Kidney epithelial cell (primary cell): ENCODE data around the gene SYP. TPM values are rescaled to one million over a fixed set of nuclear protein-coding genes. Genes with fewer than 3 reads are reported as not detected.

ENCODE experiments used
- DNase-seq: peaks from one replicate; pipeline ENCODE4 v3.0.0-alpha.2; 2010; ENCODE audit warnings: low read depth
- H3K27me3 ChIP-seq: 2 replicates; pipeline ENCODE4 v1.6.0; 2011; ENCODE audit warnings: low read length; ENCODE audit not compliant: control insufficient read depth, insufficient read depth
- H3K36me3 ChIP-seq: 2 replicates; pipeline ENCODE4 v1.5.1; 2011; ENCODE audit warnings: low read length; ENCODE audit not compliant: control insufficient read depth, insufficient read depth
- H3K4me3 ChIP-seq: 2 replicates; pipeline ENCODE4 v1.5.1; 2011; ENCODE audit warnings: low read depth, mild to moderate bottlenecking, control low read depth, low read length
- total RNA-seq: library from RNA; depleted of rRNA; stranded (reverse); fragments of >200 nt; gene quantifications from 2 replicates; pipeline ENCODE4 v1.2.3, GENCODE V29; 2015
- TF ChIP-seq, protein P1 (sequence below): IDR thresholded peaks from 2 replicates; pipeline ENCODE4 v1.5.1; 2011; ENCODE audit warnings: mild to moderate bottlenecking, moderate library complexity, low read length, control low read depth, inconsistent platforms; ENCODE audit not compliant: insufficient read depth, poor library complexity, severe bottlenecking

The SYP gene
- total RNA-seq, 1 donor from 2014 or later: 1.0 TPM

GRCh38 chrX:49192722-49193328, 7.2 kb downstream of the SYP start:
- no peak overlapping the region for H3K4me3 ChIP-seq
- H3K36me3 ChIP-seq: no peaks in the 10 kb centered on the region
- peaks cover 1% of the 10 kb centered on the region for H3K27me3 ChIP-seq
- TF ChIP-seq, protein P1, sequence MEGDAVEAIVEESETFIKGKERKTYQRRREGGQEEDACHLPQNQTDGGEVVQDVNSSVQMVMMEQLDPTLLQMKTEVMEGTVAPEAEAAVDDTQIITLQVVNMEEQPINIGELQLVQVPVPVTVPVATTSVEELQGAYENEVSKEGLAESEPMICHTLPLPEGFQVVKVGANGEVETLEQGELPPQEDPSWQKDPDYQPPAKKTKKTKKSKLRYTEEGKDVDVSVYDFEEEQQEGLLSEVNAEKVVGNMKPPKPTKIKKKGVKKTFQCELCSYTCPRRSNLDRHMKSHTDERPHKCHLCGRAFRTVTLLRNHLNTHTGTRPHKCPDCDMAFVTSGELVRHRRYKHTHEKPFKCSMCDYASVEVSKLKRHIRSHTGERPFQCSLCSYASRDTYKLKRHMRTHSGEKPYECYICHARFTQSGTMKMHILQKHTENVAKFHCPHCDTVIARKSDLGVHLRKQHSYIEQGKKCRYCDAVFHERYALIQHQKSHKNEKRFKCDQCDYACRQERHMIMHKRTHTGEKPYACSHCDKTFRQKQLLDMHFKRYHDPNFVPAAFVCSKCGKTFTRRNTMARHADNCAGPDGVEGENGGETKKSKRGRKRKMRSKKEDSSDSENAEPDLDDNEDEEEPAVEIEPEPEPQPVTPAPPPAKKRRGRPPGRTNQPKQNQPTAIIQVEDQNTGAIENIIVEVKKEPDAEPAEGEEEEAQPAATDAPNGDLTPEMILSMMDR: peak; percentile 51
- no peak for DNase-seq

DNA sequence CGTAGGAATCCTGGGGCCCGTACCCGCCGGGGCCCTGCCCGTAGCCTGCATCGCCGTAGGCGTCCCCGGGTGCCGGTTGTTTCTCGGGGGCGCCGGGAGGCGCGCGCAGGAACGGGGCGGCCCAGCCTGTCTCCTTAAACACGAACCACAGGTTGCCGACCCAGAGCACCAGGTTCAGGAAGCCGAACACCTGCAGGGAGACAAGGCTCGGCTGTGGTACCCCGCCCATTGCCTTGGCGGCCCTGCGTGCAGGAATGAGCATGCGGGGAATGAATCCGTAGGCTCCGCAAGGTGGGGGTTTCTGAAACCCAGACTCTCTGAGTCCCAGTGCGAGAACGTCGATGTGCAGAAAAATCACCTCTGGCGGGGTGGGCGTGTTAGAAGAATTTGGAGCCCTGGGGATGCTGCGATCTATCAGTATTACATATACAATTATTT, 8.4 kb downstream of the SYP start:
- TF ChIP-seq, protein P1: no peak
- Histone ChIP-seq H3K27me3 (no peaks in the 10 kb centered on the region), H3K4me3 (peak overlapping the region; percentile 59), H3K36me3 (no peaks in the 10 kb centered on the region)
- no peak for DNase-seq

DNA sequence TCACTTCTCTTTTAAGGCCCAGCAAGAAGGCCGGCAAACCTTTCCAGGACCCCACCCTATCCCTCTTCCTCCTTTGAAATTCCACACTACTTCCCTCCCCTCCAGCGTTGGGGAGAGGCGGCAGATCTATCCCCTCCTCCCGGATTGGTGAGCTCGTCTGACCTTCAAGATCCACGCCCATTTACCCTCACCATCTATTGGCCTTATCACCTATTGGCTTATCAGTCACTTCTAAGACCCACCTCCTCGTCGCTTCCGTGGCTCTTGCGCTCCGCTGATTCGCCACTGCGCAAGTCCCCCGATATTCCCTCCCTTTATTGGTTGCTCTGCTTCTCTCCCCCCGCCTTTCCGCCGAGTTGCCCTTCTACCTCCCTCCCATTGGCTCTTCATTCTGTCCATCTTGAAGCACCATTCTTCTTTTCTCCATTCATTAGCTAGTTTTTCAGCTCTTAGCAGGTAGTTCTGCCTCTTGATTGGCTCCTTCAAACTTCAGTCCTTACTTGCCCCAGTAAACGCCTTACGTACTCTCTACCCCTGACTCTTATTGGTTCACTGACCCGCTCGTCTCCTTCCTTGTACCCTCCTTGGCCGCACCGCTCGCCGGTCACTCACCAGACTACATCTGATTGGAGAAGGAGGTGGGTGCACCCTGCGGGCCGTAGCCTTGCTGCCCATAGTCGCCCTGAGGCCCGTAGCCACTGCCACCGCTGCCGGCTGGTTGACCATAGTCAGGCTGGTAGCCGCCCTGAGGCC, 9.0 kb downstream of the SYP start:
- peak overlapping the region; percentile 59 for H3K4me3 ChIP-seq
- H3K36me3 ChIP-seq: no peaks in the 10 kb centered on the region
- TF ChIP-seq, protein P1: no peak
- H3K27me3 ChIP-seq: no peaks in the 10 kb centered on the region
- DNase-seq: peak; percentile 99

- no peak for DNase-seq
- H3K4me3 ChIP-seq: peak overlapping the region; percentile 49
- H3K27me3 ChIP-seq: no peaks in the 10 kb centered on the region
- TF ChIP-seq, protein P1: no peak
- no peaks in the 10 kb centered on the region for H3K36me3 ChIP-seq
Measured at GRCh38 chrX:49189606-49190005, 10.4 kb downstream of the SYP start.

DNA sequence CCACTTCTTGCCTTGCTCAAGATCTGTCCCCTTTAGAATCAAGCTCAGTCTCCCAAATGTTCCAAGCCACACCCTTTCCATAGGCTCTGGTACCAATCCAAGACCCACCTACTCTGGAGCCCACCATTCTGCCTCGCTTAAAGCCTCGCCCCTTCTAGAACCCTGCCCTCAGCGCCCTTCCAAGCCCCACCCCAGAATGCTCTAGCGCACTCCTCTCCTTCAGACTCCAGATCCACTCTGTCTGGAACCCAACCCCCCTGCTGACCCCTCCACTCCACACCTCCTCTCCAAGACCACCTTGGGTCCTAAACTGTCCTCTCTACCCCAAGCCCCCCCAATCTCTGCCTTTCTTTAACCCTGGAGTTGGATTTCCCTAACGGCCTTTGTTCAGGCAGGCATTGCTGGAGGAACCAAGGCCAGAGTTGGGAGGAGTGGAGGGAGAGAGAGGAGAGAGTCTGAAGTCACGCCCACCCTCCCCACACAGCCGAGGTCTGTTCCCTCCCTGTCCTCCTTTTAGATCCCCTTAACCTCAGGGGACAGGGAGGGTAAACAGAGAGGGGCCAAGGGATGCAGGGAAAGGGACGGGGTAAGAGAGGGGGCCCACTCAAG, 11.4 kb downstream of the SYP start:
- no peaks in the 10 kb centered on the region for H3K36me3 ChIP-seq
- TF ChIP-seq, protein P1: no peak
- no peaks in the 10 kb centered on the region for H3K27me3 ChIP-seq
- no peak for DNase-seq
- no peak overlapping the region for H3K4me3 ChIP-seq
